Measurements from ENCODE around the gene HHAT.
A peak's percentile ranks its signal among the peaks of the same experiment; 100 is the strongest.

Gene HHAT

DNA sequence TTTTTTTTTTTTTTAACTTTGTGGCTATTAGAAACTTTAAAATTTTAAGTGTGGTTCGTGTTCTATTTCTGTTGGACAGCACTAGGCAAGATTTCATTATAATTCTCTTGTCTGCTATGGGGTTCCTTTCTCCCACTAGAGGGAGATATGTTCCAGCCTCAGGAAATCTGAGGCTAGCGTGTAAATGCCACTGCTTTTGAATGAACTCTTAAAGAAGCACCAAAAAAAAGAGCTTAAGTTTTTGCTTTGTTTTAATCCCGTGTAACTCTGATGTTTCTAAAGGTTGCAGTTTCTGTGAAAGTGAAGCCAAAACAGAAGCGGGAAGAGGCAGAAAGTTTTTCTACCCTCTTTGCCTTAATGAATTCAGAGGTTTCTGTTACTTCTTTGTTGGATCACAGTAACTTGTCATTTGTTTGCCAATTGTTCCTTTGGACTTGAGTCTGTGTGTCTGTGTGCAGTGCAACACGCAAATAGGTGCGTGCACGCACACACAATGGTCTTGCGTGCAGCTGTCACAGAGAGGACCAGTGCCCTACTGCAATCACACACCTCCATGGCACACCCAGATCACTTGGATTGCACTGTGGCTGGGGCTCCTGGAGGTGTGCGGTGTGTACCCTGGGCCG, 32.3 kb downstream of the HHAT start:
- peak; percentile 4 for DNase-seq

DNA sequence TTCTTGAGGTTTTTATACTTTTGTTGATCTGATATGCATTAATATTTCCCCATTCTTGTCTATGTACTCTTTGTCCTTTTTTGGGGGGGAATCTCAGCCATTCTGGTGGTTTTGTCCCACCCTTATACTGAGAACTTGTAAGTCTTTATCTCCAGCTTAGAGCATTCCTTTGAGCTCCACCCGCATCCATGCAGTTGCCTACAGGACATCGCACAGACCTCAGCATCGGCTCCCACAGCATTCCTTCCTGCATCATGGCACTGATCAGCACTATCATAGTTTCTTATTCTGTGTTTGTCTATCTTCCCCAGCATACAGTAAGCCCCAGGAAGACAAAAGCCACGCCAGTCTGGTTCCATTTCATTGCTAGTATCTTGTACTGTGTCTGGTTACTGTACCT, 33.0 kb downstream of the HHAT start:
- DNase-seq = no peak

DNA sequence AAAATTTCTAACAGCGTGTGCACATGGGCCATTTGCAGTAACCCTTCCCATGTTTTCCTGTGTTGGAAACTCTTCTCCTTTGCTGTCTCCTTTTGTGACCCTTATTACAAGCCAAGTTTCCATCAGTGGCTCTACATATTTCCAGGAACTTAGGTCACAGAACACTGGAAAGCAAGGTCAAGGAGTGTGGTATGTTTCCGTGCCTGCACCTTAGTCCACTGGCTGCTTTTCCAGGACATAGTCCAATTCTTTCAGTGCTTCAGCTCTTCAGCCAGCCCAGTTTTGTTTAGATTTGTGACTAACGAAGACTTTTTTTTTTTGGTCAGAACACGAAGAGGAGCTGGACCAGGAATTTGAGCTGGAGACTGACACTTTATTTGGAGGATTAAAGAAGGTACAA, 33.8 kb downstream of the HHAT start:
- no peak for DNase-seq

DNA sequence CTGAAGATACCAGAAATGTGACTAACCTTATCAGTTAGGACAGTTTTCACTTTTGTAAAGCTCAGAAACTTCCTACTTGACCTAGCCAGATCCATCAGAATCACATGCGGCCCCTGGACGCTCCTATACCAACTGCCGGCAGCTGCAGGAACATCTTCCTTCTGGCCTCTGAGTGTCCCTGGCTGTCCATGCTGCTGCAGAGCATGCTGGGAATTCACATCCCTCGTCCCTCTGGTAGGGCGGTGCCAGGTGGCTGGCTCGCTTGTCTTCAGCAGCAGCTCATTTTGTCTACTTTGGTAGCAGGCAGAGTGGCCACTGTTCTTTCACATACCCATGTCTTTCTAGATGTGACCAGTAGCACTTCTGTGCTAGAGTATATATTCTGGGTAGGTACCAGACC, 34.4 kb downstream of the HHAT start:
- no peak for DNase-seq

DNA sequence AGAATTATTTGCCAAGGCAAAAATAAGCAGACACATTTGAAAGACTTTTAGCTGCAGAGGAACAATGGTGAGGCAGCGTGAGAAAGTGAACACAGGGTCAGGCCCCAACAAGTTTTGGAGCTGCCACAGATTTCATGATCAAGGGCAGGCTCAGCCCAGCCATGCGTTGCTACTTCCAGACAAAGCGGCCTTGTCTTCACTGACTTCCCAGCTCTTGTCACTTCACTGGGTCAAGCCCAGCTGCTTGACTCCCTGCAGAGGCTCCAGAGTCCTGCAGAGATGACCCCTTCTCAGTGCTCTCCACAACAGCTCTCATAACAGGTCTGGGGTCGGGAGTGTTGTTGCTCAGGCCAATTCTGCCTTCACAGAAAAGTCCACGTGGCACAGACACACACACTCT, 35.8 kb downstream of the HHAT start:
- DNase-seq = no peak

DNA sequence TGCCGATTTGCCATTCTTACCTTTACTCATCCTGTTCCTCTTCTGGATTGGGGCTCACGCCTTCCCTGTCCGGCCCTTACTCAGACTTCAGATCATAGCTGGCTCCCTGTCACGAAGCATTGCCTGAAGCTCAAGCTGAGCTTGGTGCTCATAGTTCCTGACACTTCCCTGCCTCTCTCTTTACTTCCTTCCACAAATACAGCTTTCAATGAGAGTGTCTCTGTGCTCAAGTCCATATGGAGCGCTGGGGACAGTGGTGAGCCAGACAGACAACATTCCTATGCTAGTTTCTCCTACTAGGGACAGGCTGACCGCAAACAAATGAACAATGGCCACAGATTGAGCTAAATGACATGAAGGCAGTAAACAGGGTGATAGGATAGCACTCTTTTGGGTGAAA, 38.1 kb downstream of the HHAT start:
- no peak for DNase-seq

DNA sequence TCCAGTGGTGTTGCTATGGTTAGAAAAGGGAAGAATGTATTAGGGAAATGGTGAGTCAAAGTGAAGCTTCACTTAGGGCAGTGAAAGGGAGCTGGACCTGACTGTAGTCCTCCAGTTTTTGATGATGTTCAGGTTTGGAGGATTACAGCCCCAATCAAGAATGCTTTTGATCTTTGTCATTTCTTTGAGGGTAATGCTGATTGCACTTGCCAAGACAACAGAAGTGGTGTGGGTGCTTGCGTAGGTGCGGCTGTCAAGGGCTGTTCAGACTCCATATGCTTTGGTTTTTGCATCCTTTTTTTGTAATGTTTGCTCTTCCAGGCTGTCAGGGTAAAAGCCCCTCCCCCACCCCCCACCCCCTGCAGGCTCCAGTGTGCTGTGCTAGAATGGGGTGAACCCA, 38.9 kb downstream of the HHAT start:
- no peak for DNase-seq

DNA sequence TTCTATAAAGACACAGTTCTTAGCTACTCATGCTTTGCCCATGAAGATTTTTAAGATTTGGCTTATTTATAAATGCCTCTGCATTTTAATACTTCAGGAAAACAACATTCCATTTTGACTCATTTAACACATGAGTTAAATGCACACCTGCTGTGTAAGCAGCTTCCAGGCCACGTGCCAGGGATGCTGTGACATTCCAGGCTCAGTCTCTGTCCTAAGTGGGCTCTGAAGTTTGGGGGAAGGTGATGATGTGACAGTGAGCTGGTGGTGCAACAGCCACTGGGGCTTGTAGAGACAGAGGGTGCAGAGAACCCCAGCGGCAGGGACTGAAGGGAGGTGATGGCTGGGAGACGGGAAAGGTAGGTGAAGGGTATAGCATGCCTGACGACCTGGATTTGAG, 40.7 kb downstream of the HHAT start:
- no peak for DNase-seq

DNA sequence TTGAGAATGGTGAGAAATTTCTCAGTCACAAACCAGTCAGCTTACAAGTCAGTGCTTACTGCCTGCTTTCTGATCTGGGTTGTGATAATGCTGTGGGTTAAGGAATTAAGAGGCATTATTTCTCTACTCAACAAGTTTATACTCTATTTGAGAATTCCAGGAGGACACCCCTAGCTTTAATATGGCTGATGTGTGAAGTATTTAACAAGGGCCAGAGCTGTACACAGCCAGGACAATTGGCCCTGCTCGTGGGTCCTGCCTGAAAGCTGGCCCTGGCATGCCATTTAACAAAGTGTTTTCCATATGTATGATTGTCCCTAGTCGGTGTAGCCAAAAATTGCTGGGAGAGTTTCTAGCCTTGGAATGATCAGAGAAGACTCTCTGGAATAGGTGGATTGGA, 43.2 kb downstream of the HHAT start:
- DNase-seq = no peak

DNA sequence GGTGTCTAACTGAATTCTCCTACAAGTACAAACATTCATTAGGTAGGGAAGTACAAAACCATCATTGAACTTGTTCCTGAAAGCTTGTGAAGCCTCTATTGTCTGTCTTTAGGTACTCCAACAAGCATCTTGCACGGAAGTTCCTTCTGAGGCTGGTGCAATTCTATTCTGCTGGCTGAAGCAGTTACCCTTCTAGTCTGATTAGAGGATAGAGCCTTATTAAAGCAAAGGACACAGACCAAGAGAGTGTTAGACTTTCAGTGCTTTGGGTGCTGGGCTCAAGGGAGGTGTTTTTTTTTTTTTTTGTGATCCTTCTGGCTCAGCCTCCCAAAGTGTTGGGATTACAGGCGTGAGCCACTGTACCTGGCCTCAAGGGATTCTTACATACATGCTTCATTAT, 43.8 kb downstream of the HHAT start:
- no peak for DNase-seq

DNA sequence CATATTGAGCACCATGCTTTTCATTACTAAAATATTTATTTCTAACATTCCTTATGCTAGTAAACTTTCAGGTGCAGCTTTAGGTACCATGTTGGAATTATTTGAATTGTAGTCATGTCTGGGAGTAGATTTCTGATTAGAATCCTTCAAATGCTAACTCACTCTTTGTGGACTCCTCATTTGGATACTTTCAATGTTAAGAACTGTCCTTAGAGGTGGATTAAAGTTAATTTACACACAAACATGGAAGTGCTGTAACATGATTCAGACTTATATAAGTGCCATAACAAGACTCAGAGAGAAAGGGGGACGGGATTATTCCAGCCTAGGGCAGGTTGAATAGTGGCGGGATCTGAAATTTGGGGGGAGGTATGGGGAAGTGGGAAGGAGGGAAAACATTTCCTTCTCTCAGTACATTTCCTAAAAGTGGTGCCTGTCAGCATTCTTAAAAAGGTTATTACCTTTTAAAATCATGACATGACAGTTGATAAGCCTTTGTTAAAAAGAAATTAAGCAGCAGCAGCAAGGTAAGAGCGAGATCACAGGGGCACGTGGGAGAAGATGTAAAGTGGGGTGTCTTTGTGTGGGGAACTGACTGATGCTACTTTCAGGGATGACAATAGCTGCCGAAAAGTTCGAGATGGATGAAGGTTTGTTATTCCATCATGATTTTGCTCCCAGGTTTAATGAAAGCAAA, 44.4 kb downstream of the HHAT start:
- no peak for DNase-seq

DNA sequence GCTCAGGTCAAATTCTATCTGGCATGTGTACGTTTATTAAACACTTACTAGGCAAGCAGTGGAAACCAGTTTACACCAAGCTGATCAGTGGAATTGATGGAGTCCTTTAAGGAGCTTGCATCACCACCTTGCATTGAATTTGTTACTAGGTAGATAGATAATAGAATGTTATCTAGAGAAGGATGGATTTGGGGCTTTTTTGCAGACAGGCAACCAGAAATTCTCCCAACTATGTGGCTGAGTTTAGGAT, 44.9 kb downstream of the HHAT start:
- DNase-seq = no peak

DNA sequence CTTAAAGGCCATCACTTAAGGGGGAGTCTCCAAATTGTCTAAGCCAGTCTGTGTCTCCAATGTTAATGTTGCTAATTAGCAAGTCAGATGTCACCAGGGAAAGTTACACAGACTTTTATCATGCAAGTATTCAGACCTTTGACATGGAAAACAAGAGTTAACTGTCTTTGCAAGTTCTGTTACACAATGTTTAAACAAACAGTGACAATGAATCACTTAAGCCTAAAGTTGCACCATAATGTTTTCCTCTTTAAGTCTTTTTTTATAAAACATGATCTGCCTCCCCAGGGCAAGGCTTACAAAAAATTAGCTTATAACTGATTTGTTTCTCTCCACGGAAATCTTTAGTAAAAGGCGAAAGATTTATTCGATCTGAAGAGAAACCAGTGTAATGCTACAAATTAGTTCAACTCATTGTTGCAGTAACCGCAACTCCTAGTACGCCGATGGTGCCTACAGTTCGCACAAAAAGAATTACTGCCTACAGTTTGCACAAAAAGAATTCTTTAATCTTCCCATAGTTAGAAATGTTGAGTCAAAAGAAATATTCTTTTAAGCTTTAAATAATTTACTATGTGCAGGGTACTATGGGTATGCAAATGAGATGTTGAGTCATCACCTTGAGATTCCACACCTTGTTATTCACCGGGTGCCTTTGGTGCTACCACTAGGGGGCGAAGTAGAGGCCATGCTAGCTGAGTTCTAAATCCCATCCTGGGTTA, 45.3 kb downstream of the HHAT start:
- peak; percentile 21 for DNase-seq

DNA sequence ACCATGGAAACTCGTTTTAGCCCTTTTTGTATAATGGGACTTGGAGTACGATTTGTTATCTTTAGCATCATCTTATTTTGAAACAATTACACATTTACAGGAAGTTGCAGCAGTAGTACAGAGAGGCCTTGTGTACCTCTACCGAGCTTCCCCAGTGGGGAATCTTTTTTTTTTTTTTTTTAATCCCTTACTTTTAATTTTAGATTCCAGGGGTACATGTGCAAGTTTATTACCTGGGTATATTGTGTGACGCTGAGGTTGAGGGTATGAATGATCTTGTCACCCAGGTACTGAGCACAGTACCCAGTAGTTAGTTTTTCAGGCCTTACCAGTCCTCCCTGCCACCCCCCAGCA, 45.9 kb downstream of the HHAT start:
- no peak for DNase-seq

DNA sequence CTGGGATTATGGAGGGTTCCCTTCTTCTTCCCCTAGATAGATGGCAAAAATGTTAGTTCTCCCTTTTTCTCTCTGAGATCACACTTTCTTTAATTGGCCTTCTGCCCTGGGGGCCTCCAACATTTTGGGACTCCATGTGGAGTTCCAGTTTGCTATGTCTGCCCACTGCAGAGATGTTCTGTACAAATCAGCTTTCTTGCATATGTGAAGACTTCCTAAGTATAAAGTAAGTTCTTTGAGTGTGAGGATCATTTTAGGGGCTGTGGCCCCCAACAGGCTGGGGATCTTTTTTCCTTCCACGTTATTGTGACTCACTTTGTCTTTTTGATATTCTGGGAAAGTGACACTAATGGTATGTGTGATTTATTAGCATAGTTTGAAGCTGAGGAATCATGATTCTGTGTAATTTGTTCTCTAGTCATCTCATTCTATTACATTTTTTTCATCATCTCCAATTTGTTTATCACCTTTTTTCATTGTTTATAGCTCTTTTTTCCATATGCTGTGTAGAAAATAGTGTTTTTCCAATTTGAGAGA, 48.2 kb downstream of the HHAT start:
- no peak for DNase-seq

DNA sequence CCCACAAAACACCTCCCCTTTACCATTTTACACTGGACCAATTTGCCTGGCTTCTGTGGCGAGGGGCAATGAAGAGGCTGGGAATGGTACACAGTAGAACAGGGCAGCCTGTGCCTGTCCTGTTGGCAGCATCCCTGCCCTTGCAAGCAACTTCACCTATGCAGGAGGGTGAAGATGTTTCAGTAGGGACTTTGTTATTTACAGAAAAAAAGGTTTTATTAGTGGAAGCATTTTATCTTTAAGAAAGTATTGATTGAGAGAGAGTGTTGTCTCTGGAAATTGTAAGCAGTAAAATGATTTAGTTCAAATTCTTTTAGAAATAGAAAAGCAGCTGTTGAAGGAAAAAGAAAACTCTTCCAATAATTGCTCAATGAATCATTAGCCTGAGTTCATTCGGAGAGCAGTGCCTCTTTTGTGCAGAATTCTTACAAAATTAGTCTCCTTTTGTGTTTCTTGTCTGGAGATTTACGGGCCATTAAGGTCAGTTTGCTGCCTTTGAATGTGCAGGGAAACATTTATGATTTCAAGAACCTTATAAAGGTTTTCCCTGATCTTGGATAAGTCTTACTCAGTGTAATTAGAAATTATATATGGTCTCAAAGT, 49.1 kb downstream of the HHAT start:
- DNase-seq = no peak

DNA sequence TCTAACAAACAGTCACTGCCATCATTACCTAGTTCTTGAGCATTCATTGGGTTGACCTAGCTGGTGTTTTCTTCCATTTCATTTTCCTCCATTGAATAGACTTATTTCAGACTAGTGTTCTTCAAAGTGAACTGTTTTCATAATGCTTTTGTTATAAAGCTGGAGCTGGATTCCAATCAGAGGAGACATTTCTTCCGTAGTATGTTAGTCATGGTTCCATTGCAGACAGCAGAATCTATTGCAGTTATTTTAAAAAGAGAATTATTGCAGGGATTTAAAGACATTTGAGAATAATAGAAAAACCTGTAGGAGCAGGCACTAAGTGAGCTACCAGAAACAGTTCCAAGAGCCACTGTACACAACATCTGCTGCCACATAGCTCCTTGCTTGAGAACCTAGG, 50.0 kb downstream of the HHAT start:
- no peak for DNase-seq

DNA sequence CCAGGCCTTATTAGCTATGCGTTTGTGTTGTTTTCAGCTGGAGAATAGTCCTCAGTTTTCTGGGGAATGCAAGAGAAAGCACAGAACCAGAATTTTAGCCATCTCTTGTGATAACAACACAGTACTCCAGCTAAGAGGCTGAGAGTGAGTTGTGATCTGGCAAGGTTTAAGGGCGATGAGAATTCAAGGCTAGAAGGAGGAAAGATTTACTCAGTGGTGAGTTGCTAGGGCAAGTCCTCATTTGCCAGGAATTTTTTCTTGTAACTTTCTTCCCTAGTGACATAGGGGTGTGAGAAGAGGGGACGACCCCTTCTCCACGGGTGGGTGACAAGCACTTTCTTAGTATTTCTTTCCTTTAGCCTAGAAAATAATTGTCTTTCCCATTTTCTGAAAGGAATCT, 53.2 kb downstream of the HHAT start:
- no peak for DNase-seq

DNA sequence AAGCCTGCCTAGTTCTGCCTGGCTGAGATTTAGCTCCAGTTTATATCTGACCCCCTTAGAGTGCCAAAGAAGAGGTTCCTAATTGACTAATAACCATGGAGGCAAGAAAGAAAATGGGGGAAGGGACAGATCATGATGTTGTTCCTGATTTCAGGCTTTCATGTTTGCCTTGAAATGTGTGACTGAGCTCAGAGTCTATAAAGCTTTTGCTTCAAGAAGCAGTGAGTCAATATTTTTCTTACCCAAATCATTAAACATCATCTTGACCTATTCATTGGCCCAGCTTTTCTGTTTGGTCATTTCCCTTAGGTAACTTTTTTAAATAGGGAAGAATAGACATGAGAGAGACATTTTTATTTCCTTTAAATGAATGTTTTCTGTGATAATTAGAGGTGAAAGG, 55.9 kb downstream of the HHAT start:
- DNase-seq = no peak

DNA sequence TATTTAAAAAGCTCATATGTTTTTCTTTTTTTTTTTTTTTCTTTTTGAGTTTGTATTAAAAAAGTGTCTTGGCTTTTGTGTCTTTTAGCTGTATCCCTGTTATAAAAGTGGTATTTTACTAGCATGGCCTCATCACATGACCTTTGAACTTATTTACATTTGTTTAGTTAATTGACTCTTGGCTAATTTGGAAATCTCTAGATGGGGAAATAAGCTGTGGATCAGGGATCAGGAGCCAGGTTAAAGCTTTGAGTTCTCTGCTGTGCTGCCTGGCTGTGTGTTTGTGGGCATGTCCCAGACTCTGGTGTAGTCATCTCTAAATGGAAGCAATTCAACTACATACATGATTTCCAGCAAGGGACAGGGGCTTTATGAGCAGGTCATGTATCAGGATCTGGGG, 56.5 kb downstream of the HHAT start:
- DNase-seq = no peak

DNA sequence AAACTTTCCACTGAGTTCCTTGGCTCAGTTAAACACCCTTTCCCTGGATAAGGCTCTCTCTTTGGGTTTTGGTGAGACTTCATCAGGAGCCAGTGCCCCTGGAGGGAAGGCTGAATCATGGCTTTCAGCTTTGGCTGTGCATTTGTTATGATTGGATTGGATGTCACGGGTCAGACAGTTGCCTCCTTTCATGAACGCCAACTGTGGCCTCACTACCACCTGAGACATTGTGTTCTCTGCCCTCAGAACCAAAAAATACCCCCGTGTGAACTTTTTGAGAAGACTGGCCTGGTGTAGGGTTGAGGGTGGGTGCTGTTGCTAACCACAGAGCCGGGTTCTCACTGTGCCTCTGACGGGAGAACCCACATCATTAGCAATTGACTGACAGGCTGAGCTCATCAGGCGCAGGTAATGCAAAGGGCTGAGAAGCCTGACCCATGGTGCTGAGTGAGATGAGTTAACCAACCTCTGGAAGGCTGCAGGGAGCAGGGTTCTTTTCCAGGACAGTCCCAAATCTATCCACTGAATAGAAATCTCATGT, 65.6 kb downstream of the HHAT start:
- no peak for DNase-seq

DNA sequence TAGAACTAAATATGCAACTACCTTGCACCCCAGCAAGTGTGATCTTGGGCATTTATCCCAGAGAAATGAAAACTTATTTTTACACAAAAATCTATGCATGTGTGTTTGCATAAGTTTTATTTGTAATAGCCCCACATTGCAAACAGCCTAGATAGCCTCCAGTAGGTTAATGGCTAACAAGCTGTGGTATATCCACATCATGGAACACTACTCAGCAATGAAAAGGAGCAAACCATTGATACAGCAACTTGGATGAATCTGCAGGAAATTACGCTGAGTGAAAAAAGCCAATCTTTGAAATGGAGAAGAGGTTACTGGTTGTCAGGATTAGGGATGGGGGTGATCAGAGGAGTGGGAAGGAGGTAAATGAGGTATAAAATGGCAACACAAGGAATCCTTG, 67.8 kb downstream of the HHAT start:
- DNase-seq = no peak

DNA sequence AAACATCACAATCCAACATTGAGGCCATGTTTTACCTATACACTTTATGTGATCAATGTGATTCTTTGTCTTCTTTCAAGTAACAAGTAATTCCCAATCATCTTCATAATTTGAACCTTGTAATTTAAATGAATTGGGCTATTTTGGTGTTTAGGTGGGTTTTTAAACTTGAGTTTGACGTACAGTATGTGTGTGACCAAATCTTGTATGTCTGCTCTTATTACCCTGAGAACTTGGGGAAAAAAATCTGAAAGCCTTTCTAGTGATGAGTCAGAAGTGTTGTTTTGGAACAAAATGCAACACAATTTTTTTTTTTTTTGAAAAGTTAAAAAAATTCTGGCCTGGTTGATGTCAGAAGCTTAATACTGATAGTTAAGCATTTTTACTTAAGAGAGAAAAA, 68.5 kb downstream of the HHAT start:
- DNase-seq = no peak

DNA sequence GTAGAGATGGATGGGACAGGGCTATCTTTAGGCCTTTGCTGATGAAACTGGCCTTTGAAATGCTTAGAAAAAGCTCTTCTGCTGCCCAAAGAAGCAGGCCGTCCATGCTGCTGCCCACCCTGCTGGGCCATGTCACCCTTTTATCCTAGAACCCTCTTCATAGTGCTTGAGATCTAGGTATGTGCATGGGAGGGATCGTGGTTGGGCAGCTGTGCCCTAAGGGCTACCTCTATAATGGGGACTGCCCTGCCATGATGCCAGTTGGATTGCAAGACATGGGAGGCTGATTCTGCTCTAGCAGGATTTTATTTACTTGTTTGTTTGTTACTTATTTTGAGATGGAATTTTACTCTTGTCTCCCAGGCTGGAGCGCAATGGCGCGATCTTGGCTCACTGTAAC, 69.0 kb downstream of the HHAT start:
- no peak for DNase-seq

All from NCI-H345 (cell line).